Coronary artery (tissue), 2 donors: ENCODE data around the gene CINP.

Experiments used
- DNase-seq: peaks from one replicate; pipeline ENCODE4 v3.0.0-alpha.2; 2017; ENCODE audit warnings: low spot score
- H3K27ac ChIP-seq, 2 donors: fragments of 200-600 bp; sonication (generic); one replicate each; pipeline ENCODE4 v1.5.1; 2016 to 2019
- H3K4me3 ChIP-seq: fragments of 200-600 bp; sonication (generic); 2 replicates; pipeline ENCODE4 v1.5.1; 2016; ENCODE audit warnings: mild to moderate bottlenecking, moderate library complexity
- TF ChIP-seq, protein P1 (sequence below): fragments of 200-600 bp; sonication (generic); IDR thresholded peaks from one replicate; pipeline ENCODE4 v1.5.1; 2019; ENCODE audit warnings: antibody characterized with exemption

The CINP gene

DNA sequence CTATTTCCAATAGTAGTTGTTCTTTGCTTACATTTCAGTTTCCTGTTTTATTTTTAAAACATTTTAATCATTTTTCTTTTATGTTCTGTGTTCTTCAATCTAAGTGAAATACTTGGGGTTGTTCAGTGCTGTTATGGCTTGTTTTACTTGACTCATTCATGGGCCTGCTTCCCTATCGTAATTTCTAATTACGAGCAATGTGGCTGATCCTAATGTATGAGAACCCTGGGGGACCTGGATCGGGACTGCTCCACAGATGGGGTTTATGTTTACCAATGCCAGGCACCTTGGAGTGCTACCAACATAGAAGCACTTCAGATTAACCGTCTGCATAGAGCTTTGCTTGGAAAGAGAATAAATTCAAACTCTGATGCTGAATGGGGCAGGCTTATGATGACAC, 29.8 kb upstream of the CINP start:
- no peak for DNase-seq
- H3K27ac ChIP-seq: no peak overlapping the region
- no peak overlapping the region for H3K4me3 ChIP-seq
- TF ChIP-seq, protein P1, sequence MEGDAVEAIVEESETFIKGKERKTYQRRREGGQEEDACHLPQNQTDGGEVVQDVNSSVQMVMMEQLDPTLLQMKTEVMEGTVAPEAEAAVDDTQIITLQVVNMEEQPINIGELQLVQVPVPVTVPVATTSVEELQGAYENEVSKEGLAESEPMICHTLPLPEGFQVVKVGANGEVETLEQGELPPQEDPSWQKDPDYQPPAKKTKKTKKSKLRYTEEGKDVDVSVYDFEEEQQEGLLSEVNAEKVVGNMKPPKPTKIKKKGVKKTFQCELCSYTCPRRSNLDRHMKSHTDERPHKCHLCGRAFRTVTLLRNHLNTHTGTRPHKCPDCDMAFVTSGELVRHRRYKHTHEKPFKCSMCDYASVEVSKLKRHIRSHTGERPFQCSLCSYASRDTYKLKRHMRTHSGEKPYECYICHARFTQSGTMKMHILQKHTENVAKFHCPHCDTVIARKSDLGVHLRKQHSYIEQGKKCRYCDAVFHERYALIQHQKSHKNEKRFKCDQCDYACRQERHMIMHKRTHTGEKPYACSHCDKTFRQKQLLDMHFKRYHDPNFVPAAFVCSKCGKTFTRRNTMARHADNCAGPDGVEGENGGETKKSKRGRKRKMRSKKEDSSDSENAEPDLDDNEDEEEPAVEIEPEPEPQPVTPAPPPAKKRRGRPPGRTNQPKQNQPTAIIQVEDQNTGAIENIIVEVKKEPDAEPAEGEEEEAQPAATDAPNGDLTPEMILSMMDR: no peak

DNA sequence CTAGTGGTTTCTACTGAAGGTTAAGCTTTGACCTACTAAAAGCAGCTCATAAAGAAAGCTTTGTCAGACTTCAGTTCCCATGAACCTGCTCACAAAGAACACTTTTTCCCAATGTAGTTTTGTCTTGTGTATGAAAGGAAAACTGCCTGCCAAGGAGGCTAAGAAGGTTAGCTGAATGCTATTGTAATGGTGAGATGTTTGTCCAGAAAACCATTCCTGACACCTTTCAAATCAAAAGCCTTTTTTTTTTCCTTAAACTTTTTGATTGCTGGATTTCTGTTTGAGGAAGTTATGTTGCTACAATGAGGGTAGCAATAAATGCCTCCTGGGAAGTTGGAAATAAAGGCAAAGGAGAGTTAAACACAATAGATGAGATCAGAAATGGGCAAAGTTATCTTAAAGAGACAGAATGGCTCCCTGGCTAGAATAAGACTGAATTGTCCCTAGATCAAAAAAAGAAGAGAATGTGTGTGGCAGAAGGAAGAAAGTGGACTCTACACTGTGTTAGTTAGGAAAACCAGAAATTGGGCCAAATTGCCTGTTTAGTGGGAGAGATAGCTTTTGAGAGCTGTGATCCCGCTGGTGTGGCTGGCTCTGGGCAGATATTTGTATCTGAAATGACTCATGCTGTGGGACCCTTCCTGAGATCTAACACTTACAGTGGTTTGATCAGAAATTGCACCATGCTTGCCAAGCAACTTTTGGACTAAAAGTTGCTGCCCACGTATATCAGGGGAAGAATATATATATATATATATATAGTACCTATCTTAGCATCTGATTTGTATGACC, 27.6 kb upstream of the CINP start:
- Histone ChIP-seq H3K27ac (no peak overlapping the region), H3K4me3 (no peak overlapping the region)

DNA sequence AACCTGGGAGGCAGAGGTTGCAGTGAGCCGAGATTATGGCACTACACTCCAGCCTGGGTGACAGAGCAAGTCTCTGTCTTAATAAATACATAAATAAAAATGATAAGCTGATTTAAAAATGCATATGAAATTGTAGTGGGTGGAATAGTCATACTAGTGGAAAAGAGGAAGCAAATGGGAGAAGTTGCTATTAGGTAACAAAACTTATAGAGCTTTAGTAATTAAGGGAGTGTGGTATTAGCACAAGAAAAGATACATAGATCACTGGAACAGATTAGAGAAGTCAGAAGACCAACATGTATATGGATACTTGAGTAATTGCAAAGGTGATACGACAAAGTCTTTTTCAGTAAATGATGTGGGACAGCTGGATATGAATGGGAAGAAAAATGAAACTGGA, 26.6 kb upstream of the CINP start:
- TF ChIP-seq, protein P1: no peak

More for the DNA sequence above, 27.6 kb upstream of the CINP start:
- no peak for DNase-seq
- TF ChIP-seq, protein P1: no peak

DNA sequence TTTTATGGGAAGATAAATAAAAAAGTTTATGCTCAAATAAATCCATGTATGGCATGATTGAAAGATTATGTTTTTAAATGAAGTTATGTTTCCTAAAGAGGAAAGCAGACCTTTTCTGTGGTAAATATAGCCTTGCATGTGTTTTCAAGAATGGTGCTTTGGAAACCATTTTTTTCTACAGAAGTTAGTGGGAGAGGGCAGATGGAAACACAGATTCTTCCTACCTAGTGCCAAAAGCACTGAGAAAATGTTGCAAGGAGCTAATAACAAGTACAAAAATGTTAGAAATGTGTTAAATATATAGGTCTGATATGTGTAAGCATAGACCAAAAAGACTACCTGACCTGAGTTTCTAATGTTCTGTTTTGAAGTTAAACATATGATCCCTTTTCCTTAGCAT, 24.4 kb upstream of the CINP start:
- TF ChIP-seq, protein P1: no peak
- H3K4me3 ChIP-seq: no peak overlapping the region
- no peak overlapping the region for H3K27ac ChIP-seq
- DNase-seq: no peak

More for the DNA sequence above, 26.6 kb upstream of the CINP start:
- Histone ChIP-seq H3K4me3 (no peak overlapping the region), H3K27ac (no peak overlapping the region)
- DNase-seq: no peak

DNA sequence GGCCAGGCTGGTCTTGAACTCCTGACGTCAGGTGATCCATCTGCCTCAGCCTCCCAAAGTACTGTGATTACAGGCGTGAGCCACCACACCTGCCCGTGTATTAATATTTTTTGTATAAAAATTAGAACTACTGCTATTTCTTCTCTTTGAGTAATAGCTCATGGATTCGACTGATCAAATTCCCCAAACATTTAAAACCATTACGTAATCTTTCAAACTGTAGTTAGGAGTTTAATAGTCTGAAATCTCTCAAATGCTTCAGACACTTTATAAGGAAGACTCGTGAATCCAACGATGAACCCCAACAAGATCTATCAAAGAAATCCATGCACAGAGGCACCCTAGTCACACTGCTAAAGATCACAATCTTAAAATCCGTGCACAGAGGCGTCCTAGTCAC, 16.1 kb upstream of the CINP start:
- no peak overlapping the region for H3K4me3 ChIP-seq
- no peak for DNase-seq
- TF ChIP-seq, protein P1: no peak
- H3K27ac ChIP-seq: no peak overlapping the region

DNA sequence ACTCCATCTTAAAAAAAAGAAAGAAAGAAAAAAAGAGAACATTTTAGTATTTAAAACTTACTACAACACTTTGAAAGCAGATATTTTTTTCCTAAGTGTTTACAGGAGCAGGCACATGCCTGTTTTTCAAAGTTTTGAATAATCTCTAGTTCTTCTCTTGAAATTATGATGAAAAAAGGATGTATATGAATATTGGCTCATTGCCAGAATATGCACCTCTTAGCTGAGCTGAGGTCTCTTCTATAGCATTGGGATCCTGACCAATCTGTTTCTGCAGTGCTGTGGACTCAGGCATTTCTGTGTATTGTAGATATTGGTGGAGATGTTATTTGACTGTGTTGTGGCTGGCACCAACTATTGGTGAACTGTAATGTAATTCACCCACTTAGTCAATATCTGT, 15.0 kb upstream of the CINP start:
- H3K4me3 ChIP-seq: no peak overlapping the region

More for the DNA sequence above, 15.0 kb upstream of the CINP start:
- no peak overlapping the region for H3K27ac ChIP-seq
- DNase-seq: no peak
- TF ChIP-seq, protein P1: no peak
